CD8-positive, alpha-beta memory T cell (primary cell): ENCODE measurements around the gene ISOC1. TPM values are rescaled to one million over a fixed set of nuclear protein-coding genes. Genes with fewer than 3 reads are reported as not detected.
A peak's percentile ranks its signal among the peaks of the same experiment; 100 is the strongest.

Experiments used
- CTCF ChIA-PET: fragments of 350-600 bp; sonication (Branson Sonifier 250); formaldehyde crosslinking; loops from one replicate; lab custom pipeline; 2021; ENCODE audit warnings: antibody characterized with exemption; lab: Charles Lee
- POLR2A ChIA-PET: fragments of 350-600 bp; sonication (Branson Sonifier 250); formaldehyde crosslinking; loops from one replicate; lab custom pipeline; 2021; ENCODE audit warnings: antibody characterized with exemption; lab: Charles Lee
- DNase-seq, 5 donors: peaks; one replicate each; pipeline versions ENCODE4 v3.0.0 to v3.0.0-alpha.2; 2020 to 2022; ENCODE audit warnings: mixed read lengths in 1 of 5
- H3K27ac ChIP-seq: one replicate; pipeline ENCODE4 v1.7.0; 2013; ENCODE audit warnings: low read depth, mild to moderate bottlenecking, low read length, moderate library complexity
- H3K27me3 ChIP-seq: 2 replicates; pipeline ENCODE4 v1.7.0; 2013; ENCODE audit warnings: low read length, mild to moderate bottlenecking; ENCODE audit not compliant: insufficient read depth, poor library complexity, severe bottlenecking
- H3K36me3 ChIP-seq: 2 replicates; pipeline ENCODE4 v1.7.0; 2013; ENCODE audit warnings: mild to moderate bottlenecking, low read length, moderate library complexity; ENCODE audit not compliant: insufficient read depth
- H3K4me1 ChIP-seq: 2 replicates; pipeline ENCODE4 v1.7.0; 2013; ENCODE audit warnings: mild to moderate bottlenecking, low read length, moderate library complexity; ENCODE audit not compliant: insufficient read depth
- H3K4me3 ChIP-seq: 2 replicates; pipeline ENCODE4 v1.7.0; 2013; ENCODE audit warnings: mild to moderate bottlenecking, low read length
- H3K9me3 ChIP-seq: 2 replicates; pipeline ENCODE4 v1.7.0; 2013; ENCODE audit warnings: mild to moderate bottlenecking, low read length
- H3K27ac Mint-ChIP-seq, 8 donors: one replicate each; pipeline ENCODE4 v1.8.0; 2020 to 2021; ENCODE audit warnings: mixed read lengths in 8 of 8, mild to moderate bottlenecking in 6 of 8, inconsistent platforms in 3 of 8, moderate library complexity in 3 of 8
- H3K27me3 Mint-ChIP-seq, 2 donors: one replicate each; pipeline ENCODE4 v1.8.0; 2020 to 2021; ENCODE audit warnings: mixed read lengths in 2 of 2, mild to moderate bottlenecking in 1 of 2, moderate library complexity in 1 of 2
- H3K36me3 Mint-ChIP-seq, 3 donors: one replicate each; pipeline ENCODE4 v1.8.0; 2020 to 2021; ENCODE audit warnings: mixed read lengths in 3 of 3, inconsistent platforms in 1 of 3, mild to moderate bottlenecking in 1 of 3
- H3K4me1 Mint-ChIP-seq, 3 donors: one replicate each; pipeline ENCODE4 v1.8.0; 2020 to 2021; ENCODE audit warnings: mixed read lengths in 3 of 3, inconsistent platforms in 1 of 3, mild to moderate bottlenecking in 1 of 3
- H3K4me3 Mint-ChIP-seq, 7 donors: one replicate each; pipeline ENCODE4 v1.8.0; 2020 to 2021; ENCODE audit warnings: mixed read lengths in 7 of 7, mild to moderate bottlenecking in 6 of 7, moderate library complexity in 4 of 7, inconsistent platforms in 2 of 7
- H3K9me3 Mint-ChIP-seq, 5 donors: one replicate each; pipeline ENCODE4 v1.8.0; 2020 to 2022; ENCODE audit warnings: mixed read lengths in 5 of 5, mild to moderate bottlenecking in 3 of 5, moderate library complexity in 2 of 5, inconsistent platforms in 1 of 5
- polyA plus RNA-seq: library from polyadenylated mRNA; unstranded; fragments of 300-500 nt; fragmentation: Illumina TruSeq; gene quantifications from one replicate; pipeline ENCODE4 v1.2.3, GENCODE V29; 2021
- total RNA-seq, 2 experiments: library from RNA; stranded (reverse); gene quantifications; one replicate each; pipeline ENCODE4 v1.2.3, GENCODE V29; 2021

Gene ISOC1
- total and polyA plus RNA-seq, 3 experiments from 2014 or later: 22.7 to 33.0 (median 24.7) TPM

GRCh38 chr5:129122560-129122959 lies 28.0 kb downstream of the ISOC1 start:
- no peaks in the 10 kb centered on the region for H3K9me3 Mint-ChIP-seq
- no peaks in the 10 kb centered on the region for H3K27me3 Mint-ChIP-seq
- peaks cover 0 to 5% (median 5%) of the 10 kb centered on the region in 3 donors for H3K36me3 Mint-ChIP-seq
- no peak overlapping the region for H3K27ac Mint-ChIP-seq
- ChIA-PET CTCF (no interaction called here), POLR2A (no interaction called here)
- DNase-seq: no peak
- no peak overlapping the region for H3K4me3 Mint-ChIP-seq
- H3K9me3 ChIP-seq: no peaks in the 10 kb centered on the region
- H3K27ac ChIP-seq: no peak overlapping the region
- H3K36me3 ChIP-seq: no peaks in the 10 kb centered on the region
- no peak overlapping the region for H3K4me3 ChIP-seq
- peaks cover 11 to 15% (median 12%) of the 10 kb centered on the region in 3 donors for H3K4me1 Mint-ChIP-seq
- peaks cover 10% of the 10 kb centered on the region for H3K4me1 ChIP-seq
- H3K27me3 ChIP-seq: no peaks in the 10 kb centered on the region

DNA sequence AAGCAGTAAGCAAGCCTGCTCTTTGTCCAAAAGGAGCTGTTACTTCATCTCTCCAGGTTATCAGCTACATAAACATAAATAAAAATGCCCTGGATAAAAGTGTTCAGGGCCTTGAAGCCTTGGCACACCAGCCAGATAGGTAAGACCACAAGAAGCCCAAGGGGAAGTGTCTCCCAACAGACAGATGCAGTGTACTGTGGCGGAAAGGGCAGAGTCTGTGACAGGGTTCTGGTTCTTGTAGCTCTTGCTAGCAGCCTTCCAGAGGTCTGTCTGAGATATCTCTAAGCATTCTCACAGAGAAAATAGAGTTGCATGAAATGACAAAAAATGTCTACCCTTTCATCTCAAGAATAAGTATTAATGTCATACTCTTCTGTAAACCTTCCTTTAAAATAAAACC lies 30.1 kb downstream of the ISOC1 start:
- peak overlapping the region in 2 of 8 donors; percentile 41 to 77 for H3K27ac Mint-ChIP-seq
- ChIA-PET POLR2A (interaction anchor here (2.5 kb wide), 1 partner anchor 30 kb away, joined by 16 read pairs; the partner anchor contains the start of gene ISOC1), CTCF (interaction anchor here (1.9 kb wide), 1 partner anchor 30 kb away, joined by 10 read pairs; the partner anchor contains the start of gene ISOC1)
- DNase-seq: no peak
- H3K4me1 ChIP-seq: peaks cover 10% of the 10 kb centered on the region
- no peaks in the 10 kb centered on the region for H3K36me3 ChIP-seq
- H3K9me3 Mint-ChIP-seq: no peaks in the 10 kb centered on the region
- H3K27me3 ChIP-seq: no peaks in the 10 kb centered on the region
- no peak overlapping the region for H3K4me3 ChIP-seq
- H3K27me3 Mint-ChIP-seq: no peaks in the 10 kb centered on the region
- H3K36me3 Mint-ChIP-seq: no peaks in the 10 kb centered on the region
- no peak overlapping the region for H3K4me3 Mint-ChIP-seq
- H3K27ac ChIP-seq: no peak overlapping the region
- H3K4me1 Mint-ChIP-seq: peaks cover 11 to 15% (median 12%) of the 10 kb centered on the region in 3 donors
- H3K9me3 ChIP-seq: no peaks in the 10 kb centered on the region

GRCh38 chr5:129125819-129126218 lies 31.3 kb downstream of the ISOC1 start:
- Histone ChIP-seq H3K27ac (no peak overlapping the region), H3K27me3 (no peaks in the 10 kb centered on the region), H3K9me3 (no peaks in the 10 kb centered on the region), H3K36me3 (no peaks in the 10 kb centered on the region), H3K4me3 (peak overlapping the region; percentile 8), H3K4me1 (peaks cover 10% of the 10 kb centered on the region)
- no peaks in the 10 kb centered on the region for H3K9me3 Mint-ChIP-seq
- H3K4me3 Mint-ChIP-seq: peak overlapping the region; percentile 64 to 81 (median 66)
- ChIA-PET CTCF (interaction anchor here (0.8 to 1.9 kb wide), 3 partner anchors 30 to 220 kb away, joined by 3 to 10 read pairs (median 3); partner anchors contain the start of gene ISOC1), POLR2A (interaction anchor here (2.5 kb wide), 1 partner anchor 31 kb away, joined by 16 read pairs; the partner anchor contains the start of gene ISOC1)
- DNase-seq: no peak
- H3K27ac Mint-ChIP-seq: peak overlapping the region; percentile 34 to 92 (median 88)
- H3K4me1 Mint-ChIP-seq: peaks cover 11 to 15% (median 12%) of the 10 kb centered on the region in 3 donors
- H3K27me3 Mint-ChIP-seq: no peaks in the 10 kb centered on the region
- no peaks in the 10 kb centered on the region for H3K36me3 Mint-ChIP-seq

- no peaks in the 10 kb centered on the region for H3K27me3 Mint-ChIP-seq
Measured at GRCh38 chr5:129133553-129133952, 39.0 kb downstream of the ISOC1 start.

GRCh38 chr5:129135633-129136032 lies 41.1 kb downstream of the ISOC1 start:
- Mint-ChIP-seq H3K27me3 (no peaks in the 10 kb centered on the region), H3K4me1 (no peaks in the 10 kb centered on the region), H3K9me3 (peaks cover 0 to 2% (median 0%) of the 10 kb centered on the region in 5 donors), H3K4me3 (no peak overlapping the region), H3K36me3 (no peaks in the 10 kb centered on the region), H3K27ac (no peak overlapping the region)
- Histone ChIP-seq H3K4me1 (no peaks in the 10 kb centered on the region), H3K27me3 (no peaks in the 10 kb centered on the region), H3K9me3 (no peaks in the 10 kb centered on the region), H3K27ac (no peak overlapping the region), H3K4me3 (no peak overlapping the region), H3K36me3 (no peaks in the 10 kb centered on the region)
- CTCF ChIA-PET: interaction anchor here (1.1 kb wide), 1 partner anchor 229 kb away, joined by 4 read pairs; no protein-coding TSS in a partner anchor
- DNase-seq: no peak
- POLR2A ChIA-PET: no interaction called here

More at GRCh38 chr5:129133553-129133952, 39.0 kb downstream of the ISOC1 start:
- no peaks in the 10 kb centered on the region for H3K36me3 Mint-ChIP-seq
- Histone ChIP-seq H3K9me3 (no peaks in the 10 kb centered on the region), H3K4me3 (no peak overlapping the region), H3K27ac (no peak overlapping the region), H3K27me3 (no peaks in the 10 kb centered on the region), H3K36me3 (no peaks in the 10 kb centered on the region), H3K4me1 (no peaks in the 10 kb centered on the region)
- POLR2A ChIA-PET: no interaction called here
- H3K4me1 Mint-ChIP-seq: no peaks in the 10 kb centered on the region
- H3K27ac Mint-ChIP-seq: no peak overlapping the region
- peaks cover 0 to 2% (median 0%) of the 10 kb centered on the region in 5 donors for H3K9me3 Mint-ChIP-seq
- CTCF ChIA-PET: no interaction called here
- no peak for DNase-seq
- no peak overlapping the region for H3K4me3 Mint-ChIP-seq

DNA sequence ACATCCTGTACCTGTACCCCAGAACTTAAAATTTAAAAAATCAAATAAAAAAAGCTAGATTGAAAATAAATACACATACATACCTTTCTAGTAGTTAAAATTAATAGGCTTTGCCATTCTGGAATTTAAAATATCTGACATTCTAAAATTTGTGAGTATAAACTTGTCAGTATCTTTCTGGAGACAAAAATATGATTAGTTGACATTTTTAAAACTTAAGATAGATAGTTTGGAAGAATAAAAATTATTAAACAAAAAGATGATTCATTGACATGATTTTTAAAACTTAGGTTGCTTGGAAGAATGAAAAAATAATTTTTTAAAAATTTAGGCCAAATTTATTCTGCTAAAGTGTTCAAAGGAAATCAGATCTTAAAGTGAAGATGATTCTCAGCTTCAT lies 43.1 kb downstream of the ISOC1 start:
- Histone ChIP-seq H3K36me3 (no peaks in the 10 kb centered on the region), H3K9me3 (no peaks in the 10 kb centered on the region), H3K4me3 (no peak overlapping the region), H3K27ac (no peak overlapping the region), H3K4me1 (no peaks in the 10 kb centered on the region), H3K27me3 (no peaks in the 10 kb centered on the region)
- no peak for DNase-seq
- POLR2A ChIA-PET: no interaction called here
- Mint-ChIP-seq H3K27me3 (no peaks in the 10 kb centered on the region), H3K4me3 (no peak overlapping the region), H3K36me3 (peaks cover 0 to 4% (median 0%) of the 10 kb centered on the region in 3 donors), H3K27ac (no peak overlapping the region), H3K9me3 (peaks cover 0 to 2% (median 0%) of the 10 kb centered on the region in 5 donors), H3K4me1 (no peaks in the 10 kb centered on the region)
- CTCF ChIA-PET: no interaction called here

DNA sequence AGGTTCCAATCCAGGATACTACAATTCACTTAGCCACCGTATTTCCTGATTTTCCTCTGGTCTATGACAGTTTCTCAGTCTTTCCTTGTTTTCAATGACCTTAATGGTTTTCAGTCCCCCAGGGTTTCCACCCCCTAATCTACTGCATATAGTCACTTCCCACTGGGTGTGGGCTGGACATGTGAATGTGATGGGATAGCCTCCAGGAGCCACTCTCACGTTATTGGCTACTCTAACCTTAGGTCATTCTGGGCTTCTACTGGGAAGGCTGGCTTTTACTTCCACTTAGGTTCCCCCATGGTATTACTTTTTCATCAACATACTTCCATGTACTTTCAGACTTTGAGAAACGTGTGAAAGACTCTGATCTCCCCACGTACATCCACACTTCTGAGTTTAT lies 46.5 kb downstream of the ISOC1 start:
- Mint-ChIP-seq H3K4me1 (no peaks in the 10 kb centered on the region), H3K27ac (no peak overlapping the region), H3K27me3 (no peaks in the 10 kb centered on the region), H3K36me3 (peaks cover 0 to 4% (median 0%) of the 10 kb centered on the region in 3 donors), H3K9me3 (no peaks in the 10 kb centered on the region), H3K4me3 (no peak overlapping the region)
- Histone ChIP-seq H3K27ac (no peak overlapping the region), H3K27me3 (no peaks in the 10 kb centered on the region), H3K4me1 (no peaks in the 10 kb centered on the region), H3K4me3 (no peak overlapping the region), H3K9me3 (no peaks in the 10 kb centered on the region), H3K36me3 (no peaks in the 10 kb centered on the region)
- CTCF ChIA-PET: no interaction called here
- no peak for DNase-seq
- POLR2A ChIA-PET: no interaction called here

DNA sequence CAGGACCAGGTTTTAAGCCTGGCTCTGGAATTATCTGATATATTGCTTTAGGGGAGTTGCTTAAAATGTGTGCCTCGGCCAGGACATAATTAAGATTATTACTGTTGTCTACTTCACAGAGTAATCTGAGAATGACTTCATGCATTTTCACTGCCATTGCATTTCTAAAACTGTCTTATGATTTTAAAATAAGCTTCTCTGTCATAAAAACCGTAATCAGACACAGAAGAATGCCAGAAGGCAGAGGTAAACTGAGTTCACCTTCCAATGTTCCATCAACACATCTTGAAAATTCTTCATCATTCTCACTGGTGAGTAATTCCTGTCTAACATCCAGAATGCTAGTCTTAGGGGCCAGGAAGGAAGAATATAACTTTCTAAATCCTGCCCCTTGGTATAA lies 47.1 kb downstream of the ISOC1 start:
- H3K27me3 ChIP-seq: no peaks in the 10 kb centered on the region
- H3K36me3 ChIP-seq: no peaks in the 10 kb centered on the region
- Mint-ChIP-seq H3K27ac (no peak overlapping the region), H3K27me3 (peaks cover 0 to 1% of the 10 kb centered on the region in 2 donors), H3K4me1 (no peaks in the 10 kb centered on the region), H3K36me3 (peaks cover 0 to 4% (median 0%) of the 10 kb centered on the region in 3 donors), H3K4me3 (no peak overlapping the region), H3K9me3 (no peaks in the 10 kb centered on the region)
- no peak for DNase-seq
- no peaks in the 10 kb centered on the region for H3K4me1 ChIP-seq
- ChIA-PET CTCF (no interaction called here), POLR2A (no interaction called here)
- no peaks in the 10 kb centered on the region for H3K9me3 ChIP-seq
- no peak overlapping the region for H3K4me3 ChIP-seq
- no peak overlapping the region for H3K27ac ChIP-seq
